NCI-H526 treated with DMSO at 0.1 percent for 48 hours (cell line): ENCODE measurements around the gene ANO8.
A peak's percentile ranks its signal among the peaks of the same experiment; 100 is the strongest.
"Not testable (repeated sequence)": the region's sequence is repeated elsewhere in the genome, so short reads cannot be mapped to it uniquely, and the experiment has no call there.

Experiments used
- DNase-seq: peaks from one replicate; lab custom pipeline; 2025; lab: John Stamatoyannopoulos, UW

ANO8 gene

GRCh38 chr19:17311455-17312188 is 23.0 kb downstream of the ANO8 start:
- no peak for DNase-seq

- DNase-seq, result no peak
Measured at GRCh38 chr19:17309965-17310461, 24.6 kb downstream of the ANO8 start.

- DNase-seq, result peak; percentile 94
Measured at GRCh38 chr19:17309198-17309964, 25.3 kb downstream of the ANO8 start, which contains the start of gene DDA1. Gene DDA1 (plus strand): TSS chr19:17309563. CDS start chr19:17309655, 92 bp downstream.

GRCh38 chr19:17307876-17308377 is 26.7 kb downstream of the ANO8 start:
- DNase-seq, result no peak

- DNase-seq, result no peak
Measured at GRCh38 chr19:17306285-17306714, 28.4 kb downstream of the ANO8 start.

- DNase-seq, result peak; percentile 92
Measured at GRCh38 chr19:17305517-17306284, 29.0 kb downstream of the ANO8 start, which contains the start of gene MRPL34. Gene MRPL34 (plus strand): TSS chr19:17305872. CDS start chr19:17305893, 21 bp downstream.

GRCh38 chr19:17305216-17305516 is 29.5 kb downstream of the ANO8 start:
- no peak for DNase-seq

GRCh38 chr19:17304386-17305215 is 30.1 kb downstream of the ANO8 start:
- DNase-seq, result no peak

GRCh38 chr19:17303940-17304267 is 30.8 kb downstream of the ANO8 start:
- DNase-seq, result no peak

- peak; percentile 48 for DNase-seq
Measured at GRCh38 chr19:17303167-17303939, 31.3 kb downstream of the ANO8 start, which contains the start of gene ABHD8. Gene ABHD8 (minus strand): TSS chr19:17303425. CDS start chr19:17301616, 1,809 bp downstream.

- DNase-seq, result peak; percentile 42
Measured at GRCh38 chr19:17302391-17303166, 32.1 kb downstream of the ANO8 start.

- DNase-seq, result no peak
Measured at GRCh38 chr19:17300992-17301619, 33.5 kb downstream of the ANO8 start.

GRCh38 chr19:17296976-17297375 is 37.7 kb downstream of the ANO8 start:
- DNase-seq, result no peak

GRCh38 chr19:17296273-17296672 is 38.4 kb downstream of the ANO8 start:
- no peak for DNase-seq

- DNase-seq, result not testable (repeated sequence)
Measured at GRCh38 chr19:17295551-17295950, 39.1 kb downstream of the ANO8 start.

- DNase-seq, result no peak
Measured at GRCh38 chr19:17294051-17294891, 40.4 kb downstream of the ANO8 start.

- no peak for DNase-seq
Measured at GRCh38 chr19:17293605-17294004, 41.0 kb downstream of the ANO8 start.
